Measurements from ENCODE around the gene STUM. TPM values are rescaled to one million over a fixed set of nuclear protein-coding genes. Genes with fewer than 3 reads are reported as not detected.

Gene STUM
- polyA plus RNA-seq, 1 donor (not counting 4 experiments of a cell fraction or from before 2014, with no cell fraction given): 0.01 TPM

DNA sequence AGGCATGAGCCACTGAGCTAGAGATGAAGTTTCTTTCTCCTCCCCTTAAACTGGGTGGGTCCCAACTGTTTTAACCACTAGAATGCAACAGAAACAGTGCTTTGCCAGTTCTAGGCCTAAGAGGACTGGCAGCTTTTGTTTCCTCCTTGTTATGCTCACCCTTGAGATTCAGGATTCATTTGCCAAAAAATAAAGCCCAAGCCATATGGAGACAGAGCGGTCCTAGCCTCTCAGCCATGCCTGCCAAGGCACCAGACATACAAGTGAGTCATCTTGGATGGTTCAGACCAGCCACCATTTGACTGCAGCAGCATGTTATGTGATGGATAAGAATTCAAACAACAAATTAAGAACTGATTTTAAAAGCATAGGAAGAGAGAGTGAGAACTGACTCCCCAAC lies 38.1 kb upstream of the STUM start:
- TF ChIP-seq, protein P1, sequence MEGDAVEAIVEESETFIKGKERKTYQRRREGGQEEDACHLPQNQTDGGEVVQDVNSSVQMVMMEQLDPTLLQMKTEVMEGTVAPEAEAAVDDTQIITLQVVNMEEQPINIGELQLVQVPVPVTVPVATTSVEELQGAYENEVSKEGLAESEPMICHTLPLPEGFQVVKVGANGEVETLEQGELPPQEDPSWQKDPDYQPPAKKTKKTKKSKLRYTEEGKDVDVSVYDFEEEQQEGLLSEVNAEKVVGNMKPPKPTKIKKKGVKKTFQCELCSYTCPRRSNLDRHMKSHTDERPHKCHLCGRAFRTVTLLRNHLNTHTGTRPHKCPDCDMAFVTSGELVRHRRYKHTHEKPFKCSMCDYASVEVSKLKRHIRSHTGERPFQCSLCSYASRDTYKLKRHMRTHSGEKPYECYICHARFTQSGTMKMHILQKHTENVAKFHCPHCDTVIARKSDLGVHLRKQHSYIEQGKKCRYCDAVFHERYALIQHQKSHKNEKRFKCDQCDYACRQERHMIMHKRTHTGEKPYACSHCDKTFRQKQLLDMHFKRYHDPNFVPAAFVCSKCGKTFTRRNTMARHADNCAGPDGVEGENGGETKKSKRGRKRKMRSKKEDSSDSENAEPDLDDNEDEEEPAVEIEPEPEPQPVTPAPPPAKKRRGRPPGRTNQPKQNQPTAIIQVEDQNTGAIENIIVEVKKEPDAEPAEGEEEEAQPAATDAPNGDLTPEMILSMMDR (optimal IDR thresholded peaks at IDR 0.05 in 1 of 3, IDR thresholded peaks at IDR 0.05 in 1 of 3, conservative IDR thresholded peaks at IDR 0.05 in 1 of 3; ENCODE audit: extremely low read depth in 1 of 3, insufficient read depth in 2 of 3, low read length in 3 of 3): no peak
- TF ChIP-seq EZH2 (IDR thresholded peaks at IDR 0.05; ENCODE audit: low read length): no peak
- Histone ChIP-seq H3K4me2 (ENCODE audit: control insufficient read depth, extremely low read depth, insufficient read depth, low read depth, low read length) (no peak overlapping the region), H3K9ac (ENCODE audit: control insufficient read depth, extremely low read depth, insufficient read depth, low read length) (no peak overlapping the region), H3K4me3 (ENCODE audit: control insufficient read depth in 2 of 3, extremely low read depth in 1 of 3, insufficient read depth in 2 of 3, low read depth in 1 of 3, low read length in 3 of 3) (no peak overlapping the region), H3K79me2 (ENCODE audit: control insufficient read depth, insufficient read depth, low read length) (no peaks in the 10 kb centered on the region), H3K27me3 (ENCODE audit: control insufficient read depth, extremely low read depth, insufficient read depth, low read length) (peaks cover 11% of the 10 kb centered on the region), H3K36me3 (ENCODE audit: control insufficient read depth in 2 of 2, extremely low read depth in 1 of 2, insufficient read depth in 2 of 2, low read length in 2 of 2) (no peaks in the 10 kb centered on the region), H3K4me1 (ENCODE audit: control insufficient read depth, extremely low read depth, insufficient read depth, low read length) (no peaks in the 10 kb centered on the region), H4K20me1 (ENCODE audit: control insufficient read depth, extremely low read depth, insufficient read depth, low read length) (no peaks in the 10 kb centered on the region), H3K9me3 (ENCODE audit: control insufficient read depth, low read depth, low read length) (peaks cover 2% of the 10 kb centered on the region), H2AFZ (ENCODE audit: control insufficient read depth, low read length) (no peak overlapping the region), H3K9me1 (ENCODE audit: control insufficient read depth, extremely low read depth, insufficient read depth, low read length) (no peaks in the 10 kb centered on the region), H3K27ac (ENCODE audit: control insufficient read depth, insufficient read depth, low read length) (no peak overlapping the region)
- dilution Hi-C loops (cut with MboI; ENCODE audit: extremely low pct_ligation_motif_present, low sequenced_read_pairs): no loop called here
- FAIRE-seq (no peak), DNase-seq (ENCODE audit: low read depth, low spot score) (no peak)

DNA sequence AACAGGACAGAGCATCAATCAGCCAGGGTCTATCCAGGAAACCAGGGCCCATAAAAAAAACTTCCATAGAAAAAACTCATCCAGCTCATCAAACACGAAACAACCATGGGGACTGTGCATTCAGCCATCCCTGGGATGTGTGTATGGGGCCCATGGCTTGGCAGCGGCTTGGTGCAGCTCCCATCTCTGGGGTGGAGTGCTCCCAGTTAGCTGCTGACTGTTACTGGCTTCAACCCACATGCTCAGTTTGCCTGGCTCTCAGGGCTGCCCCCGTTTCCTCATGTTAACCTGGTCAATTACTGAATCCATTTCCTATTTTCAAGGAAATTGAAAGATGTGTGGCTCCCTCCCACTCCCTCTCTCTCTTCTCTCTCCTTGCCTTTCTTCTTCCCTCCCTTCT lies 37.3 kb upstream of the STUM start:
- Histone ChIP-seq H3K4me1 (ENCODE audit: control insufficient read depth, extremely low read depth, insufficient read depth, low read length) (no peaks in the 10 kb centered on the region), H3K9me3 (ENCODE audit: control insufficient read depth, low read depth, low read length) (peaks cover 2% of the 10 kb centered on the region), H2AFZ (ENCODE audit: control insufficient read depth, low read length) (no peak overlapping the region), H3K27me3 (ENCODE audit: control insufficient read depth, extremely low read depth, insufficient read depth, low read length) (peaks cover 8% of the 10 kb centered on the region), H3K79me2 (ENCODE audit: control insufficient read depth, insufficient read depth, low read length) (no peaks in the 10 kb centered on the region), H3K9me1 (ENCODE audit: control insufficient read depth, extremely low read depth, insufficient read depth, low read length) (no peaks in the 10 kb centered on the region), H3K27ac (ENCODE audit: control insufficient read depth, insufficient read depth, low read length) (no peak overlapping the region), H3K4me2 (ENCODE audit: control insufficient read depth, extremely low read depth, insufficient read depth, low read depth, low read length) (no peak overlapping the region), H4K20me1 (ENCODE audit: control insufficient read depth, extremely low read depth, insufficient read depth, low read length) (no peaks in the 10 kb centered on the region), H3K9ac (ENCODE audit: control insufficient read depth, extremely low read depth, insufficient read depth, low read length) (no peak overlapping the region), H3K36me3 (ENCODE audit: control insufficient read depth in 2 of 2, extremely low read depth in 1 of 2, insufficient read depth in 2 of 2, low read length in 2 of 2) (no peaks in the 10 kb centered on the region), H3K4me3 (ENCODE audit: control insufficient read depth in 2 of 3, extremely low read depth in 1 of 3, insufficient read depth in 2 of 3, low read depth in 1 of 3, low read length in 3 of 3) (no peak overlapping the region)
- FAIRE-seq (no peak), DNase-seq (ENCODE audit: low read depth, low spot score) (no peak)
- TF ChIP-seq EZH2 (IDR thresholded peaks at IDR 0.05; ENCODE audit: low read length): no peak
- TF ChIP-seq, protein P1 (optimal IDR thresholded peaks at IDR 0.05 in 1 of 3, IDR thresholded peaks at IDR 0.05 in 1 of 3, conservative IDR thresholded peaks at IDR 0.05 in 1 of 3; ENCODE audit: extremely low read depth in 1 of 3, insufficient read depth in 2 of 3, low read length in 3 of 3): no peak
- dilution Hi-C loops (cut with MboI; ENCODE audit: extremely low pct_ligation_motif_present, low sequenced_read_pairs): no loop called here

Data from keratinocyte (primary cell).